GM12875 (cell line): Measurements from ENCODE around the gene KLRC4.
"Not testable (repeated sequence)": the region's sequence is repeated elsewhere in the genome, so short reads cannot be mapped to it uniquely, and the experiment has no call there.

ENCODE experiments used
- H3K4me3 ChIP-seq: one replicate; pipeline ENCODE4 v1.5.1; 2011; ENCODE audit warnings: low read depth, low read length, control low read depth
- TF ChIP-seq, protein P1 (sequence below): IDR thresholded peaks from 2 replicates; pipeline ENCODE4 v1.5.1; 2011; ENCODE audit warnings: low read depth, mild to moderate bottlenecking, control low read depth, inconsistent platforms, low read length, moderate library complexity, borderline replicate concordance; ENCODE audit not compliant: insufficient read depth

KLRC4 gene

DNA sequence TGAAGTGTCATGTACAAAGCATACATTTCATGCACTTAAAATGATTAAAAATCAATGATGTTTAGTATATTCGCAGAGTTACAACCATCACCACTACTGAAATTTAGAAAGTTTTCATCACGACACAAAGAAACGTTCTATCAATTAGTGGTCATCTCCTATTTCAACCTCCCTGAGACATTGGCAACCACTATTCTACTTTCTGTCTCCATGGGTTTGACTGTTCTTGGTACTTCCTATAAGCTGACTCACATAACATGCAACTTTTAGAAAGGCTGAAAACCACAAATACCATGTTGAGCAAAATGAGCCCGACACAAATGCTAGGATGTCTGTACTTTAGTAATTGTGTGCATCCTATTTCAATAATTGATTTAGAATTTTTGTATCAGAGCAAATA lies 21.1 kb upstream of the KLRC4 start:
- H3K4me3 ChIP-seq: not testable (repeated sequence)

DNA sequence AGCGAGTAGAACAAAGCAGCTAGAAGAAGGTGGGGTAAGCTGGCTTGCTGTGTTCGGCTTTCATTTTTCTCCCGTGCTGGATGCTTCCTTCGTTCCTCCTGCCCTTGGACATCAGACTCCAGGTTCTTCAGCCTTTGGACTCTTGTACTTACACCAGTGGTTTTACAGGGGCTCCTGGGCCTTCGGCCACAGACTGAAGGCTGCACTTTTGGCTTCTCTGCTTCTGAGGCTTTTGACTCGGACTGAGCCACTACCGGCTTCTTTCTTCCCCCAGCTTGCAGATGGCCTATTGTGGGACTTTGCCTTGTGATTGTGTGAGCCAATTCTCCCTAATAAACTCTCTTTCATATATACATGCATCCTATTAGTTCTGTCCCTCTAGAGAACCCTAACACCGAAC lies 16.4 kb upstream of the KLRC4 start:
- H3K4me3 ChIP-seq: not testable (repeated sequence)

DNA sequence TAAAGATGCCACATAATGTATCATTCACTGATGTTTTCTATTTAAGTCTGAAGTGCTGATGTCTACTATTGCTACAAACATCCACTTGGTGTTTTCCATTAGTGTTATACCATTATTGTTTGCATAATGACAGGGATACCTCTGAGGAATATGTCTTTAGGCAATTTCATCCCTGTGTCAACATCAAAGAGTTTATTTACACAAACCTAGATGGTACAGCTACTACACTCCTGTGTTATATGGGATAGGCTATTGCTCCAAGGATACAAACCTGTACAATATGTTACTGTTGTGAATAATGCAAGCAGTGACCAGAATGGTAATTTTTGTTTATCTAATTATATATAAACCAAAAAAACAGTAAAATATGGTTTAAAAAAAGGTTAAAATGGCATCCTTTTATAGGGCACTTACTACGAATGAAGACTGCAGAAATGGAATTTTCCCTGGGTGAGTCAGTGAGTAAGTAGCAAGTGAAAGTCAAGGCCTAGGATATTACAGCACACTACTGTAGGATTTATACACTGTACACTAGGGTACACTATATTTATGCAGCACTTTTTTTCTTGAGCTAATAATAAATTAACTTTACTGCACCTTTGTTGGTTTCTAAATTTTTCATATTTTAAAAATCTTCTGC lies 14.8 kb upstream of the KLRC4 start:
- not testable (repeated sequence) for H3K4me3 ChIP-seq

DNA sequence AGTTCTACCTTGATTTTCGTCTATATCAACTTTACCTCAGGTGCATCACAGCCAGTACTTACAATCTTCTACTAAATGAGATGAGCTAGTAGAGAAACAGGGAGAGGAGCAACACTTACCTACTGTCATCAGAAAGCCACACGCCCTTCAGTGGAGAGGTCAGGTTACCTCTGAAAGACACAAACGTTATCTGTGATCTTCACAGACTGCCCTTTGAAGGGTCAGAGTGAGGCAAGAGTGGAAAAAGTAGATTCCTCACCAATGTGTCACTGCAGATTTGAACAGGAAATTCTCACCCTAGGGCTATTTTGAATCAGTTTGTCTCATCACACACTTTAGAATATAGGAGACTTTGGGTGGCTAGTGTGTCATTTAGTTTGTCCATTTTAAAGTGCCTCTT lies 12.6 kb upstream of the KLRC4 start:
- H3K4me3 ChIP-seq: not testable (repeated sequence)

DNA sequence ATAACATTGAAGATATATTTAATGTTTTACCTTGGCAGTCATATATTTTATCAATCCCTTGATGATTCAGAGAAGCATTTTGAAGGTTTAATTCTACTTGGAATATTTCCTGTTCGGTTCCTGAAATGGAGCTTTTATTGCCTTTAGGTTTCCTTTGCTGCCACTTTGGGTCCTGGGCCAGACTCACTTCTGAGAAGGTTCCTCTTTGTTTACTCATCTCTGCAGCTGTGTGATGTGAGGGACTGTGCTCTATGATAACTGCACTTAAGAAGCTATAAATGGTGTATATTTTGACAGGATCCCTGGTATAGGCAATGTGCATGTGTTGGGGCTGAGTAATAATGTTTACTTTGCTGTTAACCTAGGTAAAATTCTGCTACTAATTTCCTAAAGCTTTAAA lies 10.8 kb upstream of the KLRC4 start, which contains the start of gene KLRC3:
Gene KLRC3, minus strand, starts transcription at position 262 of the 400 bp plus-strand sequence. Its CDS starts 45 bp downstream, at position 217.
- not testable (repeated sequence) for H3K4me3 ChIP-seq

DNA sequence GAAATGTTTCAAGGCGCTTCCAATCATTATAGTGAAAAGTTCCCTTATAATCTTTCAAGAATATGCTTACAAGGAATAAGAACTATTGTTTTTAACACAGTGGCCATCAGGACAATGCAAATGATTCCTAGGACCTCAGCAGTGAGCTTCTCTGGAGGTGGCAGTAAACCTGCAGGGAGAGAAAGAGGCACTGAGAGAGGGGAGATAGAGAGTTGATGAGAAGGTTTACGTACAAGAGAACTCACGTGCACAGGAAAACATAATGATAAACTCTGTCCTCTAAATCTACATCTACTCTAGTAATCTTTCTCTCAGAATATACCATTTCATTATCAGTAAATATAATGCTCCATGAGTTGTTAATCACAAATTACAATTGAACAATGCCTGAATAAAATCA lies 715 bp downstream of the KLRC4 start:
- TF ChIP-seq, protein P1, sequence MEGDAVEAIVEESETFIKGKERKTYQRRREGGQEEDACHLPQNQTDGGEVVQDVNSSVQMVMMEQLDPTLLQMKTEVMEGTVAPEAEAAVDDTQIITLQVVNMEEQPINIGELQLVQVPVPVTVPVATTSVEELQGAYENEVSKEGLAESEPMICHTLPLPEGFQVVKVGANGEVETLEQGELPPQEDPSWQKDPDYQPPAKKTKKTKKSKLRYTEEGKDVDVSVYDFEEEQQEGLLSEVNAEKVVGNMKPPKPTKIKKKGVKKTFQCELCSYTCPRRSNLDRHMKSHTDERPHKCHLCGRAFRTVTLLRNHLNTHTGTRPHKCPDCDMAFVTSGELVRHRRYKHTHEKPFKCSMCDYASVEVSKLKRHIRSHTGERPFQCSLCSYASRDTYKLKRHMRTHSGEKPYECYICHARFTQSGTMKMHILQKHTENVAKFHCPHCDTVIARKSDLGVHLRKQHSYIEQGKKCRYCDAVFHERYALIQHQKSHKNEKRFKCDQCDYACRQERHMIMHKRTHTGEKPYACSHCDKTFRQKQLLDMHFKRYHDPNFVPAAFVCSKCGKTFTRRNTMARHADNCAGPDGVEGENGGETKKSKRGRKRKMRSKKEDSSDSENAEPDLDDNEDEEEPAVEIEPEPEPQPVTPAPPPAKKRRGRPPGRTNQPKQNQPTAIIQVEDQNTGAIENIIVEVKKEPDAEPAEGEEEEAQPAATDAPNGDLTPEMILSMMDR: no peak
- H3K4me3 ChIP-seq: no peak overlapping the region

DNA sequence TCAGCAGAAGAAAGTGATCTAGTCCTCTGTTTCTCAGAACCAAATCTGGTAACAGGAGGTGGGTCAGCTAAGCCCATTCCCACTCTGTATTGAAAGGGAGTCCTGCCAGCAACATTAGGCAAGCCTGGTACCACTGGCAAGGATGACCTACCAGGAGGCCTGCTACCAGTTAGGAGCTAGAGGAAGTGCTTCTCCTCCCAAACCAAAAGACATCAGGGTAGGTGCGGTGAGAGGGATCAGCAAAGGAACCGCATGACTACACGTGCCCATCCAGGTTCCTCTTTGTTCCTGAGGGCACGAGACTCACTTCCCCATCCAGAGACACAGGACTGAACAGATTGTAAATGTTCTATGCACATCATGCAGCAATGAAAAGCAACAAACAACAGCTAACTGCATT lies 2.8 kb downstream of the KLRC4 start:
- no peak overlapping the region for H3K4me3 ChIP-seq
- TF ChIP-seq, protein P1: no peak

DNA sequence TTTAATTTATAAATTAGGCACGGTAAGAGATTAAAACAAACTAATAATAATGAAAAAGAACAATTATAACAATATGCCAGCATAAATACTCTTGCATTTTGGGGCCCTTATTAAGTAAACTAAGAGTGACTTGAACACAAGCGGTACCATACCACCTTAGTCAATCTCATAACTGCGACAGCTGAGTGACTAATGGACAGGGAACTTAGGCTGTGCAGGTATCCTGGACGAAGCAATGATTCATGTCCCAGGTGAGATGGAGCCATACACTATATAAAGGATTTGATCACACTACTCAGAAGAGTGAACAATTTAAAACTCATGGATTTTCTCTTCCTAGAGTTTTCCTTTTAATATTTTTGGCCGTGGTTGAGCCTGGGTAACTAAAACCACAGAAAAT lies 4.3 kb downstream of the KLRC4 start:
- TF ChIP-seq, protein P1: no peak
- H3K4me3 ChIP-seq: no peak overlapping the region

DNA sequence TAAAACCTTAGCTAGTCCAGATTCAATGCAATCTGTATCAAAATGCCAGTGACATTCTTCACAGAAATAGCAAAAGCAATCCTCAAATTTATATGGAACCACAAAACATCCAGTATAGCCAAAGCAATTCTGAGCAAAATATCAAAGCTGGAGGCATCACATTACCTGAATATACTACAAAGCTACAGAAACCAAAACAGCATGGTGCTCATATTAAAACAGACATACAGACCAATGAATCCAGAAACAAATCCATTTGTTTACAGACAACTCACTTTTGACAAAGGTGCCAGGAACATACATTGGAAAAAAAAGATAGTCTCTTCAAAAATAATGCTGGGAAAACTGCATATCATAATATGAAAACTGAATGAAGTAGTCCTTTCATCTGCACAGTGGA lies 4.8 kb downstream of the KLRC4 start:
- no peak overlapping the region for H3K4me3 ChIP-seq
- TF ChIP-seq, protein P1: no peak

DNA sequence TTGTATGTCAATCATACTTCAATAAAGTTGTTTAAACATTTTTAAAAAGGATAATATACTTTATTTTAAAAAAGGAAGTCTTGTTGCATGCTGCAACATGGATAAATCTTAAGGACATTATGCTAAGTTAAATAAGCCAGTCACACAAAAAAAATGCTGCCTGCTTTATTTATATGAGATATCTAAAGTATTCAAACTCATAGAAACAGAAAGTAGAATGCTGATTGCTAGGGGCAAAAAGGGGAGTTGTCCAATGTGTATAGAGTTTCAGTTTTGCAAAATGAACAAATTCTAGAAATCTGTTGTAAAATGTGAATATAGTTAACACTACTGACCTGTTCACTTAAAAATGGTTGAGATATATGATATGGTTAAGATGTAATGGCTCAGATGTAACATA lies 8.7 kb downstream of the KLRC4 start:
- H3K4me3 ChIP-seq: no peak overlapping the region
- TF ChIP-seq, protein P1: no peak
